HepG2 (cell line): ENCODE data around the gene LARP1. TPM values are rescaled to one million over a fixed set of nuclear protein-coding genes. Genes with fewer than 3 reads are reported as not detected.
A peak's percentile ranks its signal among the peaks of the same experiment; 100 is the strongest.

Source experiments
- MAFG ChIP-seq: sonication (generic); formaldehyde crosslinking; IDR thresholded peaks from 2 replicates; pipeline ENCODE4 v1.5.1; 2020; ENCODE audit warnings: mild to moderate bottlenecking, missing genetic modification reagents
- MAZ ChIP-seq, 2 experiments: sonication (generic) in 1 of 2; formaldehyde crosslinking in 1 of 2; IDR thresholded peaks; 2 replicates each; pipeline versions ENCODE4 v1.5.0 to v1.6.1; 2012 to 2020; ENCODE audit warnings: low read depth in 2 of 2, mild to moderate bottlenecking in 2 of 2, borderline replicate concordance in 1 of 2, improper control_type of control experiment in 1 of 2, low read length in 1 of 2, missing genetic modification reagents in 1 of 2, moderate library complexity in 1 of 2
- MTF2 ChIP-seq: sonication (generic); formaldehyde crosslinking; IDR thresholded peaks from 2 replicates; pipeline ENCODE4 v1.5.0; 2020; ENCODE audit warnings: missing genetic modification reagents, borderline replicate concordance
- POGZ ChIP-seq: sonication (generic); formaldehyde crosslinking; IDR thresholded peaks from 2 replicates; pipeline ENCODE4 v1.4.0; 2020; ENCODE audit warnings: mild to moderate bottlenecking, missing genetic modification reagents
- SAP130 ChIP-seq: IDR thresholded peaks from 2 replicates; pipeline ENCODE4 v1.6.1; 2016; ENCODE audit warnings: low read depth
- SETDB1 ChIP-seq: sonication (generic); formaldehyde crosslinking; IDR thresholded peaks from 2 replicates; pipeline ENCODE4 v1.5.1; 2020; ENCODE audit warnings: missing genetic modification reagents, mild to moderate bottlenecking, borderline replicate concordance
- TBX2 ChIP-seq: sonication (generic); formaldehyde crosslinking; IDR thresholded peaks from 2 replicates; pipeline ENCODE4 v1.5.0; 2020; ENCODE audit warnings: missing genetic modification reagents, mild to moderate bottlenecking, borderline replicate concordance
- ZBTB20 ChIP-seq: sonication (generic); formaldehyde crosslinking; IDR thresholded peaks from 2 replicates; pipeline ENCODE4 v1.8.1; 2023; ENCODE audit warnings: missing genetic modification reagents, low read depth, mild to moderate bottlenecking, borderline replicate concordance
- ZFP41 ChIP-seq: sonication (generic); formaldehyde crosslinking; IDR thresholded peaks from 2 replicates; pipeline ENCODE4 v1.4.0; 2020; ENCODE audit warnings: mild to moderate bottlenecking, missing genetic modification reagents, borderline replicate concordance
- ZNF354B ChIP-seq: sonication (generic); formaldehyde crosslinking; IDR thresholded peaks from 2 replicates; pipeline ENCODE4 v1.8.0; 2022; ENCODE audit warnings: mild to moderate bottlenecking, missing genetic modification reagents
- ZNF558 ChIP-seq: sonication (generic); formaldehyde crosslinking; IDR thresholded peaks from 2 replicates; pipeline ENCODE4 v1.9.0; 2022; ENCODE audit warnings: mild to moderate bottlenecking, missing genetic modification reagents, borderline replicate concordance
- ZNF883 ChIP-seq: sonication (generic); formaldehyde crosslinking; IDR thresholded peaks from 2 replicates; pipeline ENCODE4 v1.5.1; 2020; ENCODE audit warnings: mild to moderate bottlenecking, missing genetic modification reagents; ENCODE audit errors: not compliant biosample characterization
- polyA plus RNA-seq, 8 experiments: library from polyadenylated mRNA; depleted of rRNA in 3 of 8; stranded (reverse) in 7 of 8; unstranded in 1 of 8; fragments of >200 nt; fragmentation: Illumina TruSeq in 4 of 8; extraction: Trizol in 4 of 8; gene quantifications; 2 replicates each; pipeline versions ENCODE4 v1.2.1 to v1.2.3, GENCODE V29; 2011 to 2016; ENCODE audit warnings: low read depth in 4 of 8, missing spikeins in 1 of 8, mixed read lengths in 1 of 8; ENCODE audit not compliant: insufficient read depth in 1 of 8
- total RNA-seq, 5 experiments: library from RNA; depleted of rRNA; stranded (reverse); fragments of >200 nt; fragmentation: Illumina TruSeq; extraction: Trizol; gene quantifications; 2 replicates each; pipeline ENCODE4 v1.2.3, GENCODE V29; 2016; ENCODE audit warnings: low read depth in 1 of 5
- TF ChIP-seq, protein P1 (sequence below): IDR thresholded peaks from 2 replicates; pipeline ENCODE4 v1.4.0; 2020; ENCODE audit warnings: mild to moderate bottlenecking, missing genetic modification reagents
- TF ChIP-seq, protein P2 (sequence below): sonication (generic); formaldehyde crosslinking; IDR thresholded peaks from 2 replicates; pipeline ENCODE4 v1.4.0; 2020; ENCODE audit warnings: mild to moderate bottlenecking, missing genetic modification reagents, borderline replicate concordance

LARP1 gene
- total and polyA plus RNA-seq, 2 of the 13 experiments (the other 11 are each of a cell fraction or from before 2014, with no cell fraction given): 45.2 to 61.4 TPM

DNA sequence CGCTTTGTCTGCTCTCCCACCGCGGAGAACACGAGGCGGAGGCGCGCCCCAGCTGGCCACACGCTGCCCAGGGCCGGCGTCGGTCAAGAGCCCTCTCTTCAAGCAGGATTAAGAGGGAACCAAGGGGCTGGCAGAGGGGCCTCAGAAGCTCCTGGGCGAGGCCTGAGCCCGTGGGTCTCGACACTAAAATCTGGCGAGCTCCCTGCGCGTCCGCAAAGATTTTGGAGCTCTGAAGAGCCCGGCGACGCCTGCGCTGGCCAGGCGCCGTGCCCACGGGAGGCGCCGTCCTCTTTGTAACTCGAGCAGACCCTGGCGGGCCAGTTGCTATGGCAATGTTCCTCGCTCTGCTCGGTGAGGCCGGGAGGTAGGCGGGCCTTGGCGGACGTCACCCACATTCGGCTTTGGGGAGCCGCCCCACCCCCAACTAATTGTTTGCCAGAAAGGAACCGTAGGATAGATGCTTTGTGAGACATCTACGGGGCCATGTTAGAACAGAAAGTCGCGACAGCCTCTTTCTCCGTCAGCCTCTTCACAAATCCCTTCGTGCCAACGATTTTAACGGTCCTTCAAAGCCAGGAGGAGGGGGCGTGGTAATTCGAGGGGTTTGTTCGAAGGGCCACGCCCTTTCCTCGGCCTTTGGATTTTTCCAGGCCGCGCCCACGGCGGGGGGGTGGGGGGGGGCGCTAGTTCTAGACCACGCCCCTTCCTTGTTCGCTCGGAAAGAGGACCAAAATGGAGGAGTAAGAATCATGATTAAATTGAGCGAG, 102.5 kb downstream of the LARP1 start (continued):
- TF ChIP-seq SETDB1 (CRISPR knock-in tag): no peak
- no peak; the same call in 1 of the 2 replicates for TF ChIP-seq TBX2
- no peak for TF ChIP-seq MAZ (IDR thresholded peaks at IDR 0.05; ENCODE audit: borderline replicate concordance, low read depth, low read length)
- peak; percentile 46; the same call in 1 of the 2 replicates for TF ChIP-seq MAZ (CRISPR knock-in tag; IDR thresholded peaks at IDR 0.05; ENCODE audit: low read depth)
- TF ChIP-seq ZNF558 (CRISPR knock-in tag): peak; percentile 43; the same call in 1 of the 2 replicates
- TF ChIP-seq, protein P1, sequence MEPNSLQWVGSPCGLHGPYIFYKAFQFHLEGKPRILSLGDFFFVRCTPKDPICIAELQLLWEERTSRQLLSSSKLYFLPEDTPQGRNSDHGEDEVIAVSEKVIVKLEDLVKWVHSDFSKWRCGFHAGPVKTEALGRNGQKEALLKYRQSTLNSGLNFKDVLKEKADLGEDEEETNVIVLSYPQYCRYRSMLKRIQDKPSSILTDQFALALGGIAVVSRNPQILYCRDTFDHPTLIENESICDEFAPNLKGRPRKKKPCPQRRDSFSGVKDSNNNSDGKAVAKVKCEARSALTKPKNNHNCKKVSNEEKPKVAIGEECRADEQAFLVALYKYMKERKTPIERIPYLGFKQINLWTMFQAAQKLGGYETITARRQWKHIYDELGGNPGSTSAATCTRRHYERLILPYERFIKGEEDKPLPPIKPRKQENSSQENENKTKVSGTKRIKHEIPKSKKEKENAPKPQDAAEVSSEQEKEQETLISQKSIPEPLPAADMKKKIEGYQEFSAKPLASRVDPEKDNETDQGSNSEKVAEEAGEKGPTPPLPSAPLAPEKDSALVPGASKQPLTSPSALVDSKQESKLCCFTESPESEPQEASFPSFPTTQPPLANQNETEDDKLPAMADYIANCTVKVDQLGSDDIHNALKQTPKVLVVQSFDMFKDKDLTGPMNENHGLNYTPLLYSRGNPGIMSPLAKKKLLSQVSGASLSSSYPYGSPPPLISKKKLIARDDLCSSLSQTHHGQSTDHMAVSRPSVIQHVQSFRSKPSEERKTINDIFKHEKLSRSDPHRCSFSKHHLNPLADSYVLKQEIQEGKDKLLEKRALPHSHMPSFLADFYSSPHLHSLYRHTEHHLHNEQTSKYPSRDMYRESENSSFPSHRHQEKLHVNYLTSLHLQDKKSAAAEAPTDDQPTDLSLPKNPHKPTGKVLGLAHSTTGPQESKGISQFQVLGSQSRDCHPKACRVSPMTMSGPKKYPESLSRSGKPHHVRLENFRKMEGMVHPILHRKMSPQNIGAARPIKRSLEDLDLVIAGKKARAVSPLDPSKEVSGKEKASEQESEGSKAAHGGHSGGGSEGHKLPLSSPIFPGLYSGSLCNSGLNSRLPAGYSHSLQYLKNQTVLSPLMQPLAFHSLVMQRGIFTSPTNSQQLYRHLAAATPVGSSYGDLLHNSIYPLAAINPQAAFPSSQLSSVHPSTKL: no peak
- no peak for TF ChIP-seq ZNF354B (CRISPR knock-in tag)
- no peak for TF ChIP-seq MAFG (CRISPR knock-in tag)
- TF ChIP-seq MTF2 (CRISPR knock-in tag): no peak; the same call in 1 of the 2 replicates
- no peak for TF ChIP-seq ZNF883
- TF ChIP-seq, protein P2, sequence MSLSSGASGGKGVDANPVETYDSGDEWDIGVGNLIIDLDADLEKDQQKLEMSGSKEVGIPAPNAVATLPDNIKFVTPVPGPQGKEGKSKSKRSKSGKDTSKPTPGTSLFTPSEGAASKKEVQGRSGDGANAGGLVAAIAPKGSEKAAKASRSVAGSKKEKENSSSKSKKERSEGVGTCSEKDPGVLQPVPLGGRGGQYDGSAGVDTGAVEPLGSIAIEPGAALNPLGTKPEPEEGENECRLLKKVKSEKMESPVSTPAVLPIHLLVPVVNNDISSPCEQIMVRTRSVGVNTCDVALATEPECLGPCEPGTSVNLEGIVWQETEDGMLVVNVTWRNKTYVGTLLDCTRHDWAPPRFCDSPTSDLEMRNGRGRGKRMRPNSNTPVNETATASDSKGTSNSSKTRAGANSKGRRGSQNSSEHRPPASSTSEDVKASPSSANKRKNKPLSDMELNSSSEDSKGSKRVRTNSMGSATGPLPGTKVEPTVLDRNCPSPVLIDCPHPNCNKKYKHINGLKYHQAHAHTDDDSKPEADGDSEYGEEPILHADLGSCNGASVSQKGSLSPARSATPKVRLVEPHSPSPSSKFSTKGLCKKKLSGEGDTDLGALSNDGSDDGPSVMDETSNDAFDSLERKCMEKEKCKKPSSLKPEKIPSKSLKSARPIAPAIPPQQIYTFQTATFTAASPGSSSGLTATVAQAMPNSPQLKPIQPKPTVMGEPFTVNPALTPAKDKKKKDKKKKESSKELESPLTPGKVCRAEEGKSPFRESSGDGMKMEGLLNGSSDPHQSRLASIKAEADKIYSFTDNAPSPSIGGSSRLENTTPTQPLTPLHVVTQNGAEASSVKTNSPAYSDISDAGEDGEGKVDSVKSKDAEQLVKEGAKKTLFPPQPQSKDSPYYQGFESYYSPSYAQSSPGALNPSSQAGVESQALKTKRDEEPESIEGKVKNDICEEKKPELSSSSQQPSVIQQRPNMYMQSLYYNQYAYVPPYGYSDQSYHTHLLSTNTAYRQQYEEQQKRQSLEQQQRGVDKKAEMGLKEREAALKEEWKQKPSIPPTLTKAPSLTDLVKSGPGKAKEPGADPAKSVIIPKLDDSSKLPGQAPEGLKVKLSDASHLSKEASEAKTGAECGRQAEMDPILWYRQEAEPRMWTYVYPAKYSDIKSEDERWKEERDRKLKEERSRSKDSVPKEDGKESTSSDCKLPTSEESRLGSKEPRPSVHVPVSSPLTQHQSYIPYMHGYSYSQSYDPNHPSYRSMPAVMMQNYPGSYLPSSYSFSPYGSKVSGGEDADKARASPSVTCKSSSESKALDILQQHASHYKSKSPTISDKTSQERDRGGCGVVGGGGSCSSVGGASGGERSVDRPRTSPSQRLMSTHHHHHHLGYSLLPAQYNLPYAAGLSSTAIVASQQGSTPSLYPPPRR (CRISPR knock-in tag): no peak
- TF ChIP-seq ZFP41 (CRISPR knock-in tag): no peak
- TF ChIP-seq SAP130 (CRISPR knock-in tag): peak; percentile 70
- TF ChIP-seq POGZ: no peak
- TF ChIP-seq ZBTB20 (CRISPR knock-in tag): peak; percentile 61; the same call in 1 of the 2 replicates
